ENCODE results near the gene MAP1S.
A peak's percentile ranks its signal among the peaks of the same experiment; 100 is the strongest.
"Not testable (repeated sequence)": the region's sequence is repeated elsewhere in the genome, so short reads cannot be mapped to it uniquely, and the experiment has no call there.

MAP1S gene

DNA sequence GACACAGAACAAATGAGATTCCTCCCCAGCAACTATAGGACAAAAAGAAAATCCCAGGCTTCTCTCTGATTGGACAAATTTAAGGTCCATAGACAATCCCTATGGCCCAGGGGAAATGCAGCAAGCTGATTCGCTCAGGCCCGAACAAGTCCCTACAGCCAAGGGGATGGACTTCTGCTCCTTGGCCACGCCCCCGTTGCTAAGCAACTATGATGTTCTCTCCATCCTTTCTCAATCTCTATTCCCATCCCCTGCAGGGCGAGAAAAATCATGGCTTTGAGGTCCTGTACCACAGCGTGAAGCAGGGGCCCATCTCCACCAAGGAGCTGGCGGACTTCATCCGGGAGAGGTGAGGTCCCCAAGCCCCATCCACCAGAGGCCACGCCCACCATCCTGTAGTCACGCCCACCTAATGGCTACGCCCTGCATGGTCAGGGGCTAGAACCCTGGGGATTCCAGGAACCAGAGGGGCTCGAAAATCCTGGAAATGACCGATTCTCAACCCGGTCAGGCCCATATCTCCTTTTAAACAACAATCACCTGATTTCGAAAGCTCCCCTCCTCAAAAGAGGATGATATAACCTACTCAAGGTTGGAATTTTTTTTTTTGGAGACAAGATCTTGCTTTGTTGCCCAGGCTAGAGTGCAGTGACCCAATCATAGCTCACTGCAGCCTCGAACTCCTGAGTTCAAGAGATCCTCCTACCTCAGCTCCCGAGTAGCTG lies 43.4 kb downstream of the MAP1S start:
- DNase-seq (ENCODE audit: low spot score), result no peak

DNA sequence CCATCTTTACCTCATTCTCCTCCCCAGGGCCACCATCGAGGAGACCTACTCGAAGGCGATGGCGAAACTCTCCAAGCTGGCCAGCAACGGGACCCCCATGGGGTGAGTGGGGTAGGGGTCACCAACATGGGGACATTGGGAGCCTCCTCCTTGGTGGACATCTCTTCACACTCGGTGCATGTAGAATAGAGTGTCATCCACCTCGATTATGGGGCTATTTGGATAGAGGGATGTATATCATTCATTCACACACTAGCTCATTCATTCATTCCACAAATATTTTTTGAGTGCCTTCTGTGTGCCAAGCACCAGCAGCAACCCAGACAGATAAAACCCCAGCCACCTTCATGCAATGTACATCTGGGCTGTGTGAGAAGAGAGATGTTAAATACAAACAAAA lies 45.1 kb downstream of the MAP1S start:
- no peak for DNase-seq (ENCODE audit: low spot score)

DNA sequence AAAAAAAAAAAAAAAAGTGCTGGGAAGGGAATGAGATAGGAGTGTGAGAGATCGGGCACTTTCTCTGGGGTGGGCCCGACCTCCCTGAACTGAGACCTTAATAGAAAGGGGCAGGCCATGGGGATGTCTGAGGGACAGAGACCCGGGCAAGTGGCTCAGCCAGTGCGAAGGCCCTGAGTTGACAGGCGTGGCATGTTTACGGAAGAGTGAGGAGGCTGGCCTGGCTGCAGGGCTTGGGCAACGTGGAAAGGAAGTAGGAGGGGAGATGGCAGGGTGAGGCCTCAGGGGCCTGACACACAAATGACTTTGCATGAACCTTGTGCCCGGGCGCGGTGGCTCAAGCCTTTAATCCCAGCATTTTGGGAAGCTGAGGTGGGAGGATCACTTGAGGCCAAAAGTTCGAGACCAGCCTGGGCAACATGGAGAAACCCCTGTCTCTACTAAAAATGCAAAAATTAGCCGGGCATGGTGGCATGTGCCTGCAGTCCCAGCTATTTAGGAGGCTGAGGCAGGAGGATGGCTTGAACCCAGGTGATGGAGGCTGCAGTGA lies 45.9 kb downstream of the MAP1S start:
- no peak for DNase-seq (ENCODE audit: low spot score)

DNA sequence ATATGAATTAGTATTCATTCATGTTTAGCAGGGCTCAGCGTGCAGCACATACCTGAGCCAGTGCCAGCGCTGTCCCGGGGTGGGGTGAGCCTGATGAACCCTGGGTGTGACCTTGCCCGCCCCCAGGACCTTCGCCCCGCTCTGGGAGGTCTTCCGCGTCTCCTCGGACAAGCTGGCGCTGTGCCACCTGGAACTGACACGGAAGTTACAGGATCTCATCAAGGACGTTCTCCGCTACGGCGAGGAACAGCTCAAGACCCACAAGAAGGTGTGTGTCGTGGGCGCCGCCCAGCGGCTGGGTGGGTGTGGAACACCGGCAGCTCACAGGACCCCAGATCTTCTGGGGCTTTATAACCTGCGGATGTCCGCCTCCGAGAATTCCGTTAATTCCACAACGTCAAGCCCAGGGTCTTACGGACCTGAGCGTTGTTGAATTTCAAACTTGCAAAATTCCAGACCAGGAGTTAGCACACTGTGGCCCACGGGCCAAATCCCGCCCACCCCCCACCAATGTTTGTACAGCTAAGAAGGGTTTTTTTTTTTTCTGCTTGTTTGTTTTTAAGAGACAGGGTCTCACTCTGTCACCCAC lies 47.4 kb downstream of the MAP1S start:
- no peak for DNase-seq (ENCODE audit: low spot score)

DNA sequence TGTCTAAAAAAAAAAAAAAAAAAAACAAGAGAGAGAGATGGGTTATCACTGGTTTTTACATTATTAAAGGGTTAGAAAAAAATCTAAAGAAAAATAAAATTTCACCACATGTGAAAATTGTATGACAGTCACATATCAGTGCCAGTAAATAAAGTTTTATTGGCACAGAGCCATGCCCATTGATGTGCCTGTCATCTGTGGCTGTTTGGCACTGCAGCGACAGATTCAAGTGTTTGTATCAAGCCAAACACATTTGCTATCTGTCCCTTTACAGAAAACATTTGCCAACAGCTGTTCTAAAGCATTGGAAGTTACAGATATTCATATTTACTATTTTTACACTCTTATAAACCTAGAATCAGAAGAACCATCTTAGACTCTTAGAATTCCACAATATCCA lies 48.3 kb downstream of the MAP1S start:
- DNase-seq (ENCODE audit: low spot score), result no peak

DNA sequence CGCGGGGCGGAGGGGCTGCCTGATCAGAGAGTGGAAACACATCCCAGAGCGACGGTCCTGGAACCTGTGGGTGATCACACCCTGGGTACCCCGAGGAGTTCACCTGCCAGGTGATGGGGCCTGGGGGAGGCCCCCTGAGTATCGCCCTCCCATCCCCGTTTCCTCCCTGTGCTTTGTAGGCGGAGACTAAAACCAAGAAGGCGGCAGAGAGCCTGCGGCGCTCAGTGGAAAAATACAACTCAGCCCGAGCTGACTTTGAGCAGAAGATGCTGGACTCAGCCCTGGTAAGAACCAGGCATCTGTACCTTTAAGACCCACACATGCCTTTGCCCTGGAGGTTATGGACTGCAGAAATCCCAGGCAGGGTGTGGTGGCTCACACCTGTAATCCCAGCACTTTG lies 51.3 kb downstream of the MAP1S start:
- DNase-seq (ENCODE audit: low spot score), result no peak

DNA sequence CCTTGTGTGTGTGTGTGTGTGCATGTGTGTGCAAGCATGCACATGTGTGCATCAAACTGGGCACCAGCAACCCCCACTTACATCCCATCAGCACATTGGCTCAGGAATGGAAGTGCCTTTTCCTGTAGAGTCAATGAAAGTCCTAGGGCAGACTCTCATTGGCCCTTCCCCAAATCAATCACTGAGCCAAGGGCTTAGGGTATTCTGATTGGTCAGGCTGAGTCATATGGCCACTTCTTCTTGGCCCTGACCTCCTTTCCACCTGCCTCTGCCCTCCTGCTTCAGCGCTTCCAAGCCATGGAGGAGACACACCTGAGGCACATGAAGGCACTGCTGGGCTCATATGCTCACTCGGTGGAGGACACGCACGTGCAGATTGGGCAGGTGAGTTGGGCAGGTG lies 52.9 kb downstream of the MAP1S start:
- DNase-seq (ENCODE audit: low spot score), result no peak

DNA sequence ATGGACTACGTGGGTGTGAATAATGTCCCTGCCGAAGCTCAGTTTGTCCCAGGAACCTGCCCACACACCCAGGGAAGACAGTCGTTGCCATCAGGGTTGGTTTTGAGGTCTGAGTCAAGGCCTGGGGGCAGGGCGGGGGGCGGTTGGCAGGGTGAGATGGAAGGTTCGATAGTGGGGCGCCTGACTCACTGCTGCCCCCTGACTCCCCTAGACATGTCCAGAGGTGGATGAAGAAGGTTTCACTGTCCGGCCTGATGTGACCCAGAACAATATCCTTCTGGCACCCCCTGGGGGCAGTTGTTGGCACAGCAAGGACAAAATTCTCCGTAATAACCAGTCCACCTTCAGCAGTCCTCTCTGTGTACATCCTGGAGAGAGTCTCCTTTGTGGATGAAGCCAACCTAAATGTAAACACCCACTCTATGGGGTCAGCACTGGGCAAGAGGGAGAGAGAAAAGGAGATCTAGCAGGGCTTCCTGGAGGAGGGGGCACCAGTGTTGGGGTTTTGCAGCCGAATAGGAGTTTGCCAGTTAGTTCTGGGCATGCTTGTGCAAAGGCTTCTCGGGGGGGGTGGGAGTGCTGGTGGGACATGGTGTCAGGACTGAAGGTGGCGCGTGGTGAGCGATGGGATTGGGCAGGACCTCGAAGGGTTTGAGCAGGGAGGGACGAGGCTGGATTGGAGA lies 56.1 kb downstream of the MAP1S start:
- peak; percentile 38 for DNase-seq (ENCODE audit: low spot score)

DNA sequence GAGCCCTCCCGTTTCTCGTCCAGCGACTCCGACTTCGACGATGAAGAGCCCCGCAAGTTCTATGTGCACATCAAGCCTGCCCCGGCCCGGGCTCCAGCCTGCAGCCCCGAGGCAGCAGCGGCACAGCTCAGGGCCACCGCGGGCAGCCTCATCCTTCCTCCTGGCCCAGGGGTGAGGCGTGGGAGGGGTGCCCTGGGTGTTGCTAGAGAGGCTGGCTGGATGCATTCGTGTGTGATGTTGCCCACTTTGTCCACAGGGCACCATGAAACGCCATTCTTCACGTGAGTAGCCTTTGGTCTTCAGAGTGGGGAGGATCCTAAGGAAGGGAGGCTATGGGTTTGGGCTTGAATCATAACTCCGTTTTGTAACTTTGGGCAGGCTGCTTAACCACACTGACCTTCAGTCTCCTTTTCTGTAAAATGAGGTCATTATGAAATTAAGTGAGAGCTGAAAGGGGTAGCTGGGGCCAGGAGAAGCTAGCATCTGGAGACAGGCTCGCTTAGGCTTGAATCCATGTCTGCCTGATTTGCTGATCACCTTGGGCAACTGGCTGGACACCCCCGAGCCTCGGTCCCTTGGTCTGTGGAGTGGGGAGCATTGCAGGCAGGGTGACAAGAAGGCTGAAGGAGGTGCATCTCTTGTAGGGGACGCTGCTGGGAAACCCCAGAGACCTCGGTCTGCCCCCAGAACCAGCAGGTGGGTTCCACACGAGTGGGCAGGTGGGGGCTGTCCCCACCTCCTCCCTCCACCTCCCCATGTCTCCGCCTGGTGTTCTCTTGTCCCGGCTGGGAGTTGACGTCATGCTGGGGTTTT lies 56.9 kb downstream of the MAP1S start:
- DNase-seq (ENCODE audit: low spot score), result no peak

DNA sequence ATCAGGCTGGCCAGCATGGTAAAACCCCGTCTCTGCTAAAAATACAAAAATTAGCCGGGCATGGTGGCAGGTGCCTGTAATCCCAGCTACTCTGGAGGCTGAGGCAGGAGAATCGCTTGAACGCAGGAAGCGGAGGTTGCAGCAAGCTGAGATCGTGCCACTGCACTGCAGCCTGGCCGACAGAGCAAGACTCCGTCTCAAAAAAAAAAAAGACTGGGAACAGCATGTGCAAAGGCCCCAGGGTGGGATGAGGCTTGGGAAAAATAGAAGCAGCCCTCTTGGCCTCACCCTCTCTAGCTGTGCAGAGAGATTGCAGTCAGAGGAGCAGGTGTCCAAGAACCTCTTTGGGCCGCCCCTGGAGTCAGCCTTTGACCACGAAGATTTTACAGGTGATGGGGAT lies 58.6 kb downstream of the MAP1S start:
- DNase-seq (ENCODE audit: low spot score), result not testable (repeated sequence)

DNA sequence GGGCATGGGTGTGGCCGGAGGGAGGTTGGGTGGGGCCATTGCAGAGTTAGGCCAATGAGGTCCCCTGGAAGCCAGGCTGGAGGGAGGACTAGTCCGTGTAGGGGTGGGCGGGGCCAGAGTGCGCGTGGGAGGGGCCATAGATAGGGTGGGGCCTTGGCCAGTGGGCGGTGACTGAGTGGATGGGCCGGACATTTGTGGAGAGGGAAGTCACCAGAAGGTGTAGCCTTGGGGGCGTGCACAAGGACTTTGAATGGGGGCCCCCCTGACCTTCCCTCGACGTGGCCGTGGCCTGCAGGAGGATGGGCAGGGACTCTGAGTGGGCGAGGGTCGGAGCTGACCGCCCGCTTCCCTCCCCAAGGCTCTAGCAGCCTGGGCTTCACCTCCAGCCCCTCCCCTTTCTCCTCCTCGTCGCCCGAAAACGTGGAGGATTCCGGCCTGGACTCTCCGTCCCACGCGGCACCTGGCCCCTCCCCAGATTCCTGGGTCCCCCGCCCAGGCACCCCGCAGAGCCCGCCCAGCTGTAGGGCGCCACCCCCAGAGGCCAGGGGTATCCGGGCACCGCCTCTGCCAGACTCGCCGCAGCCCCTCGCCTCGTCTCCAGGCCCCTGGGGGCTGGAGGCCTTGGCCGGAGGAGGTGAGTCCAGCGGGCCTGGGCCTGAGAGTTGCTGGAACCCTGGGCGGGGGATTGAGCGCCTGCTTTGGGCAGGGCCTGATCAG lies 59.1 kb downstream of the MAP1S start:
- peak; percentile 59 for DNase-seq (ENCODE audit: low spot score)

DNA sequence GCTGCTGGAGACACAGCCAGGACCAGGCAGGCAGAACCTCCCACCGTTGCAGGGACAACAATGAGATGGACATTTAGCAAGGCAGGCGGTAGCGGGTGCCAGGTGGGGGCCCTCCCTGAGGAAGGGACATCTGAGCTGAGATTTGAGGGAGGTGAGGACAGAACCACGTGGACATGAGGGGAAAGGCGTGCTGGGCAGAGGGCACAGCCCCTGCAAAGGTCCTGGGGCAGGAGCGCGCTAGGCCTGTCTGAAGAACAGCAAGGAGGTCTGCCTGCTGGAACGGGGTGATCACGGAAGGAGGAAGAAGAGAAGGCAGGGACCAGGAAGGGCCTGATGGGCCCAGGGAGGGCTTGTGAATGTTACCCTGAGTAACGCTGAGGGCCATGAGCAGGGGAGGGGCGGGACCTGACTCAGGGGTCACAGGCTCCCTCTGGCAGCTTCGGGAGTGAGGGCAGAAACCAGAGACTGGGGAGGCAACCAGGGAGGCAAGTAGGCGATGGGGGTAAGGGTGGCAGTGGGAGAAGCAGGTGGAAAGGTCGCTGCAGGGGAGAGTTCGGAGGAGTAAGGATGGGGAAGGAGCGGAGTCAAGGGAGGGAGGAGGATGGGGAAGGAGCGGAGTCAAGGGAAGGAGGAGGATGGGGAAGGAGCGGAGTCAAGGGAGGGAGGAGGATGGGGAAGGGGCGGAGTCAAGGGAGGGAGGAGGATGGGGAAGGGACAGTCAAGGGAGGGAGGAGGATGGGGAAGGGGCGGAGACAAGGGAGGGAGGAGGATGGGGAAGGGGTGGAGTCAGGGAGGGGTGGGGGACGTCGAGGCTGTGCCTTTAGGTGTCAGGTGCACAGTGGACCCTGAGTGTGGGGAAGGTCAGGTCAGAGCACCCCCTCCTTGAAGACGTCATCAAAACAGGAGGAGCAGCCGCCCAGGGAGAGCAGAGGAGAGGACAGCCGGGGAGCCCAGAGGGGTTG lies 60.0 kb downstream of the MAP1S start:
- no peak for DNase-seq (ENCODE audit: low spot score)

DNA sequence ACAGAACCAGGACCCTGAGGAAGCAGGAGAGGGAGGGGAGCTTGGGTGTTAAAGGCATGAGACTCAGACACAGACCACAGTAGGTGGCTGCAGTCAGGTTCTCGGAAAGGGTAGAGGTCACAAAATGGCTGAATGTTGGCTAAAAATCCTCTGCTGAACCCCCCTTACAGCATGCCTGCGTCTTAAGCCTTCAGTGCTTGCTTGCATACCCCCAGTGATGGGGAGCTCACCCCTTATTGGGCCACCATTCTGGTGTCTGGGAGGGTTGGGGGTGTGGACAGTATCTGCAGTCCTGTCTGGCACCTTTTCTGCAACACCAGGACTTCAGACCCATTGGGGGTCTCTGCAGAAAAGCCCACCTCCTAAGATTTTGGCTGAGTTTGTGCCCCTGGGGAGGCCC lies 61.5 kb downstream of the MAP1S start:
- DNase-seq (ENCODE audit: low spot score), result no peak

DNA sequence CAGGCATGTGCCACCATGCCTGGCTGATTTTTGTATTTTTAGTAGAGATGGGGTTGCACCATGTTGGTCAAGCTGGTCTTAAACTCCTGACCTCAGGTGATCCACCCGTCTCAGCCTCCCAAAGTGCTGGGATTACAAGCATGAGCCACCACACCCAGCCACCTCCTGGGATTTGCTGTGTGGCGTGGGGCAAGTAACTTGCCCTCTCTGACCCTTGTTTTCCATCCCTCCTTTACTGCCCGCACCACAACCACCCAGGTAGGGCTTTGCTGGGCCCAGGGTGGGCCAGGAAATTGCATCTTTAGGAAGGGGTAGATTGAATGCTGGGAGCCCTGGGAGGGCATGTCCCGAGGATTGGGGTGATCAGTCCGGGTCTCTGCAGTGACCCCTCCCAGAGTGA lies 64.4 kb downstream of the MAP1S start:
- not testable (repeated sequence) for DNase-seq (ENCODE audit: low spot score)
